HepG2 (cell line): ENCODE results near the gene NOS1. TPM values are rescaled to one million over a fixed set of nuclear protein-coding genes. Genes with fewer than 3 reads are reported as not detected.

Experiments
- ATAC-seq: fragments of 200-7000 bp; cut with Tn5 transposase; 3 replicates; pipeline ENCODE4 v1.9.1; 2020; ENCODE audit warnings: mild to moderate bottlenecking, moderate library complexity
- BruUV-seq: library from RNA; stranded (reverse); fragments of 400-500 nt; replicated peaks from 2 replicates; lab custom pipeline; 2021; lab: Mats Ljungman, UMichigan
- CTCF ChIA-PET: fragments of 300-600 bp; formaldehyde crosslinking; extraction: SDS; loops from one replicate; lab custom pipeline; 2021; ENCODE audit warnings: low total read pairs, inconsistent platforms, low intra/inter-chr PET ratio; lab: Yijun Ruan, JAX
- POLR2A ChIA-PET: fragments of 350-600 bp; sonication (Branson Sonifier 250); formaldehyde crosslinking; loops from one replicate; lab custom pipeline; 2020; ENCODE audit warnings: antibody characterized with exemption, inconsistent platforms; lab: Yijun Ruan, JAX
- DNase-seq: peaks from one replicate; pipeline ENCODE4 v3.0.0-alpha.2; 2015; ENCODE audit warnings: low spot score
- FAIRE-seq: peaks from 3 replicates; lab custom pipeline; 2011; peaks lifted over from hg19 to GRCh38; lab: Jason Lieb, UNC
- H2AFZ ChIP-seq: one replicate; pipeline ENCODE4 v1.6.1; 2011; ENCODE audit warnings: low read length, inconsistent platforms
- H3K27ac ChIP-seq: fragments of 300-600 bp; 3 replicates; pipeline ENCODE4 v1.8.0; 2011; ENCODE audit warnings: mixed run types, mild to moderate bottlenecking, mixed read lengths, low read length, inconsistent platforms; ENCODE audit not compliant: insufficient read depth; ENCODE audit errors: extremely low read length
- H3K27me3 ChIP-seq, 2 experiments: fragments of 200-600 bp in 1 of 2; 2 replicates in 1 of 2; 3 replicates in 1 of 2; pipeline versions ENCODE4 v1.6.0 to v1.8.0; 2011; ENCODE audit warnings: low read length in 2 of 2, mild to moderate bottlenecking in 2 of 2, moderate library complexity in 2 of 2, inconsistent platforms in 1 of 2; ENCODE audit not compliant: insufficient read depth in 2 of 2, control insufficient read depth in 1 of 2
- H3K36me3 ChIP-seq, 2 experiments: fragments of 200-600 bp in 1 of 2; replicated peaks in 1 of 2; 2 replicates in 1 of 2; 3 replicates in 1 of 2; pipeline versions ENCODE4 v1.5.1 to v1.8.0; 2011; ENCODE audit warnings: low read length in 2 of 2, inconsistent platforms in 1 of 2; ENCODE audit not compliant: insufficient read depth in 2 of 2, control insufficient read depth in 1 of 2
- H3K4me1 ChIP-seq: 2 replicates; pipeline ENCODE4 v1.5.1; 2012; ENCODE audit warnings: low read length, inconsistent platforms; ENCODE audit not compliant: insufficient read depth
- H3K4me2 ChIP-seq: 2 replicates; pipeline ENCODE4 v1.6.0; 2011; ENCODE audit warnings: low read depth, low read length, inconsistent platforms
- H3K4me3 ChIP-seq, 3 experiments: fragments of 200-600 bp in 1 of 3; sonication (generic), shearing (Covaris generic) in 1 of 3; replicated peaks in 1 of 3; 2 replicates each; pipeline ENCODE4 v1.5.1; 2011 to 2016; ENCODE audit warnings: low read length in 3 of 3, inconsistent platforms in 2 of 3, low read depth in 2 of 3, mild to moderate bottlenecking in 2 of 3, control low read depth in 1 of 3, mixed read lengths in 1 of 3; ENCODE audit not compliant: insufficient read depth in 1 of 3
- H3K79me2 ChIP-seq: one replicate; pipeline ENCODE4 v1.6.1; 2011; ENCODE audit warnings: low read length, inconsistent platforms; ENCODE audit not compliant: insufficient read depth
- H3K9ac ChIP-seq: 2 replicates; pipeline ENCODE4 v1.6.0; 2011; ENCODE audit warnings: mild to moderate bottlenecking, low read depth, low read length, inconsistent platforms; ENCODE audit not compliant: insufficient read depth
- H3K9me3 ChIP-seq: 2 replicates; pipeline ENCODE4 v1.5.1; 2012; ENCODE audit warnings: mild to moderate bottlenecking, low read length
- H4K20me1 ChIP-seq: 2 replicates; pipeline ENCODE4 v1.6.0; 2011; ENCODE audit warnings: inconsistent platforms, mild to moderate bottlenecking, low read length, moderate library complexity; ENCODE audit not compliant: insufficient read depth
- BRCA1 ChIP-seq: sonication (generic); formaldehyde crosslinking; IDR thresholded peaks from 2 replicates; pipeline ENCODE4 v1.4.0; 2020; ENCODE audit warnings: missing genetic modification reagents
- MATR3 ChIP-seq: sonication (generic); formaldehyde crosslinking; IDR thresholded peaks from 2 replicates; pipeline ENCODE4 v1.4.0; 2020; ENCODE audit warnings: missing genetic modification reagents
- NCOA2 ChIP-seq: sonication (generic); formaldehyde crosslinking; IDR thresholded peaks from 2 replicates; pipeline ENCODE4 v1.8.0; 2022; ENCODE audit warnings: inconsistent platforms
- ONECUT2 ChIP-seq: sonication (generic); formaldehyde crosslinking; IDR thresholded peaks from 2 replicates; pipeline ENCODE4 v1.4.0; 2020; ENCODE audit warnings: missing genetic modification reagents
- PTBP1 ChIP-seq: fragments of 200-400 bp; formaldehyde crosslinking; IDR thresholded peaks from 2 replicates; pipeline ENCODE4 v1.6.1; 2018; ENCODE audit warnings: low read length, low read depth; ENCODE audit not compliant: poor library complexity, severe bottlenecking
- ZFP41 ChIP-seq: sonication (generic); formaldehyde crosslinking; IDR thresholded peaks from 2 replicates; pipeline ENCODE4 v1.4.0; 2020; ENCODE audit warnings: mild to moderate bottlenecking, missing genetic modification reagents, borderline replicate concordance
- ZNF234 ChIP-seq: sonication (generic); formaldehyde crosslinking; conservative IDR thresholded peaks from 2 replicates; pipeline ENCODE4 v1.5.1; 2020; ENCODE audit warnings: mild to moderate bottlenecking, missing genetic modification reagents
- ZNF30 ChIP-seq: sonication (generic); formaldehyde crosslinking; IDR thresholded peaks from 2 replicates; pipeline ENCODE4 v1.5.0; 2020; ENCODE audit warnings: mild to moderate bottlenecking, missing genetic modification reagents
- ZNF543 ChIP-seq: sonication (generic); formaldehyde crosslinking; IDR thresholded peaks from 2 replicates; pipeline ENCODE4 v1.4.0; 2020; ENCODE audit warnings: mild to moderate bottlenecking, missing genetic modification reagents
- ZNF550 ChIP-seq: sonication (generic); formaldehyde crosslinking; IDR thresholded peaks from 2 replicates; pipeline ENCODE4 v1.4.0; 2020; ENCODE audit warnings: mild to moderate bottlenecking, missing genetic modification reagents, borderline replicate concordance
- ZNF652 ChIP-seq: IDR thresholded peaks from 2 replicates; pipeline ENCODE4 v1.6.1; 2016; ENCODE audit warnings: low read depth, borderline replicate concordance
- ZNF7 ChIP-seq: IDR thresholded peaks from 2 replicates; pipeline ENCODE4 v1.6.1; 2016; ENCODE audit warnings: missing biosample characterization, missing genetic modification reagents
- ZNF772 ChIP-seq: sonication (generic); formaldehyde crosslinking; IDR thresholded peaks from 2 replicates; pipeline ENCODE4 v1.5.0; 2020; ENCODE audit warnings: mild to moderate bottlenecking, missing genetic modification reagents
- ZSCAN25 ChIP-seq: sonication (generic); formaldehyde crosslinking; IDR thresholded peaks from 2 replicates; pipeline ENCODE4 v1.8.0; 2022; ENCODE audit warnings: mild to moderate bottlenecking, missing genetic modification reagents
- WGBS: methylation state at CpG from one replicate; pipeline ENCODE4 v1.1.6; 2017; ENCODE audit warnings: low lambda C conversion rate; 5-methylcytosine and 5-hydroxymethylcytosine counted together
- in situ Hi-C: cut with HindIII; loops from 2 replicates; pipeline ENCODE4 v1.10.0; 2017; ENCODE audit warnings: low pct_unique_long_range_greater_than_20kb; ENCODE audit not compliant: extremely low pct_ligation_motif_present
- intact Hi-C: fragments of 100-400 bp; cut with micrococcal nuclease; formaldehyde crosslinking; loops from one replicate; pipeline ENCODE4 v1.10.0; 2022; ENCODE audit not compliant: unreplicated experiment
- polyA plus RNA-seq, 8 experiments: library from polyadenylated mRNA; depleted of rRNA in 3 of 8; stranded (reverse) in 7 of 8; unstranded in 1 of 8; fragments of >200 nt; fragmentation: Illumina TruSeq in 4 of 8; extraction: Trizol in 4 of 8; gene quantifications; 2 replicates each; pipeline versions ENCODE4 v1.2.1 to v1.2.3, GENCODE V29; 2011 to 2016; ENCODE audit warnings: low read depth in 4 of 8, missing spikeins in 1 of 8, mixed read lengths in 1 of 8; ENCODE audit not compliant: insufficient read depth in 1 of 8
- total RNA-seq, 5 experiments: library from RNA; depleted of rRNA; stranded (reverse); fragments of >200 nt; fragmentation: Illumina TruSeq; extraction: Trizol; gene quantifications; 2 replicates each; pipeline ENCODE4 v1.2.3, GENCODE V29; 2016; ENCODE audit warnings: low read depth in 1 of 5
- TF ChIP-seq, protein P1 (sequence below): sonication (generic); formaldehyde crosslinking; IDR thresholded peaks from 2 replicates; pipeline ENCODE4 v1.8.1; 2023; ENCODE audit warnings: mild to moderate bottlenecking, moderate library complexity, missing genetic modification reagents

The NOS1 gene
- total and polyA plus RNA-seq, 2 of the 13 experiments (the other 11 are each of a cell fraction or from before 2014, with no cell fraction given) = not detected

DNA sequence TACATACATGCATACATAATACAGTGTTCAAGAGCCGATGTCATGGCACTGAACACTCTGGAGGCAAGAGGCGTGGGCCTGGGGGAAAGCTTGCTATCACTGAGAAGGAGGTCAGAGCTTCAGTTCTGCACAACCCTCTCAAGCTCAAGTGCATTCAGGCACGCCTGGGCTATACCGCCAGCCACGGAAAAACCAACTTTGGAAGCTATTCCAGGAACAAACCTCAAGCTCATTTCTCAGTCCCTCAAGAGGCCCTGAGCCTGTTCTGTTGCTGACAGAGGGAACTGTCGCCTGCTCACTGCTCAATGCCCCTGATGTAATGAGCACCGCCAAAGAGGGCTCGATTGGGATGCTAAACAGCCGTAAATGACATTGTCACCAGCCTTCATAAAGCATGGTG is 9.2 kb downstream of the NOS1 start:
- POLR2A ChIA-PET = no interaction called here
- Histone ChIP-seq H3K36me3 (no peaks in the 10 kb centered on the region), H4K20me1 (no peaks in the 10 kb centered on the region), H3K27ac (no peak overlapping the region), H3K4me3 (no peak overlapping the region), H3K9me3 (no peaks in the 10 kb centered on the region), H3K79me2 (no peaks in the 10 kb centered on the region), H3K4me2 (no peak overlapping the region), H3K27me3 (peaks cover 0 to 21% of the 10 kb centered on the region in 2 experiments; a peak in 3 of 5 replicates), H3K9ac (no peak overlapping the region), H3K4me1 (no peaks in the 10 kb centered on the region), H2AFZ (no peak overlapping the region)
- in situ Hi-C loops (no loop called here), intact Hi-C loops (no loop called here)
- DNase-seq (no peak), FAIRE-seq (no peak), ATAC-seq (no peak)
- 34% methylated on average over 4 of the region's 9 CpGs for WGBS
- no peak for TF ChIP-seq ZNF550 (CRISPR knock-in tag)
- CTCF ChIA-PET = no interaction called here
- BruUV-seq = no TSS peak

DNA sequence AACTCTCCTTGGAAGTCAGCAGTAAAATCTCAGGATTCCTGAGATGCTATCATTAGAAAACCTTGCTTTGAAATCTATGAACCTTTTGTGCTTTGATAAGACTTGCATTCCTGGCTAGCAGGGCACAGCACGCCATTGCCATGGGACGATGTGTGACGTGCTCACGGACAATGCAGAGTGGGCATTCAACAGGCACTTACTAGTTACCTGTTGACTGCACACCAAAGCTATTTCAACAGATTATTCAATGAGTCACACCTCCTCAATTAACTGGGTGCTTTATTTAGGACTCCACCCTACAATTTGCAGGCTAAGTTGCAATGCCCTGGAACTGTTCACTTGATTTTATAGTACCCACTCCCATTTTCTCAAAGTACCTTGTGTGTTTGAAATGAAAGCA is 11.3 kb downstream of the NOS1 start:
- CTCF ChIA-PET = no interaction called here
- intact Hi-C loops (no loop called here), in situ Hi-C loops (no loop called here)
- no peaks in the 10 kb centered on the region for H3K79me2 ChIP-seq
- no peak for FAIRE-seq
- H3K9ac ChIP-seq = no peak overlapping the region
- ATAC-seq = no peak
- H2AFZ ChIP-seq = no peak overlapping the region
- H3K36me3 ChIP-seq = no peaks in the 10 kb centered on the region
- H3K4me2 ChIP-seq = no peak overlapping the region
- TF ChIP-seq ZNF543 (CRISPR knock-in tag) (no peak), ZNF234 (no peak), ZNF652 (CRISPR knock-in tag) (no peak), ZFP41 (no peak), BRCA1 (CRISPR knock-in tag) (no peak), ZNF7 (no peak), ZNF772 (CRISPR knock-in tag) (no peak), PTBP1 (no peak), ZSCAN25 (CRISPR knock-in tag) (no peak), NCOA2 (CRISPR knock-in tag) (no peak), MATR3 (CRISPR knock-in tag) (no peak), ONECUT2 (no peak), ZNF30 (CRISPR knock-in tag) (no peak)
- TF ChIP-seq, protein P1, sequence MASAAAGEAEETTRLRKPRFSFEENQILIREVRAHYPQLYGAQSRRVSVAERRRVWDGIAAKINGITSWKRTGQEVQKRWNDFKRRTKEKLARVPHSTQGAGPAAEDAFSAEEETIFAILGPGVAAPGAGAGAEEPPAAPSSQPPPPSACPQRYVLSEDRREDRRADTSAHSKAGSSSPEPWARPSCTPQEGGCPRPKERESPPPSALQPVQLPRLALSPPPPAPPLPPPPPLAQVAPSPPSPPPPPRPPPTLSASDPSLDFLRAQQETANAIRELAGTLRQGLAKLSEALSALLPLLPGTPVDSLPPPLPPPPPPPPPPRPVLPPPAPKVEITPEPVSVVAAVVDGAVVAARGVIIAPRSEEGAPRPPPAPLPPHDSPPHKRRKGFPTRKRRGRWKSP (CRISPR knock-in tag) = no peak
- TF ChIP-seq, all 625 proteins: peak for 0
- POLR2A ChIA-PET = no interaction called here
- Histone ChIP-seq H3K4me1 (no peaks in the 10 kb centered on the region), H3K27ac (no peak overlapping the region), H3K4me3 (no peak overlapping the region), H3K9me3 (no peaks in the 10 kb centered on the region), H3K27me3 (peaks cover 0 to 16% of the 10 kb centered on the region in 2 experiments; a peak in 3 of 5 replicates), H4K20me1 (no peaks in the 10 kb centered on the region)
- DNase-seq = no peak
- BruUV-seq = no TSS peak
- 25% methylated on average over 4 of the region's 4 CpGs for WGBS
